ENCODE results near the gene SEPTIN10. TPM values are rescaled to one million over a fixed set of nuclear protein-coding genes. Genes with fewer than 3 reads are reported as not detected.

Gene SEPTIN10
- total and polyA plus RNA-seq, 4 donors = 30.2 to 117 (median 48.3) TPM

DNA sequence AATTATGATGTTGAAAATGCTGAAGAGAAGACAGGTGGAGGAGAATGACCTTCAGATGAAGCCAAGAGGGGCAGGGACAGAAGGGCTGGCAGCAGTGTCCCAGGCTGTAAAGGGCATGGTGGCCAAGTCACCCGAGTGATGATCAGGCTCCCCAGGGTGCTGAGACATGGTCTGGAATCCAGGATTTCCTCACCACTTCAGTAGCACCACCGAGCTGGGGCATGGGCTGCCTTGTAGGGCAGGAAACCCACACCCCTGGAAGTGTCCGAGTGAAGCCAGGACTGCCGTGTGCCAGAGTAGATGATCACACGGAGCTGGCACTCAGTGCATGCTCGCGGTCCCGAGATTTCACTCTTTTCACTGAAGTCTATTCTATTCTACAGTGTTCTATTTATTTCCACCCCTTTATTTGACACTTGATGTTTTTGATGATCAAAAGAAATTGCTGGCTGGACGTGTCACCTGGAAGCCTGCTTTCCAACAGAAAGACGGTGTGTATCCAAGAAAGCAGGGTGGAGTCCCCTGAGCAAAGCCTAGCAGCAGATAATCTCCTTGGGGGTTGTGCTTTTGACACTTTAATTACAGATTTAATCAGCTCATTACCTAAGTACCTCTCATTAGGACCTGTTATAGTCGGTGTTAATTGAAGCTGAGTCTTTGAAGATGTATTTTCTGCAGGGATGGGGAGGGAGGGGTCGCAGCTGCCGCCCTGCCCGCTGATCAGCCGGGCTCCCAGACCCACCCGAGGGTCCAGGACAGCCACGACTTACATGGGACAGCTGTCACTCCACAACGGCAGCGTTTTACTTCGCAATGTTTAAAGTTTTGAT, 92.3 kb downstream of the SEPTIN10 start:
- DNase-seq (no peak), ATAC-seq (ENCODE audit: insufficient read depth, low FRiP score) (no peak)
- H3K9ac ChIP-seq (ENCODE audit: insufficient read depth in 1 of 2, low read length in 2 of 2) = no peak overlapping the region
- H3K9me3 ChIP-seq (ENCODE audit: control insufficient read depth in 4 of 4, insufficient read depth in 3 of 4, low read length in 3 of 4) = no peaks in the 10 kb centered on the region
- H3K4me3 ChIP-seq = no peak overlapping the region
- no peak for TF ChIP-seq CTCF (IDR thresholded peaks at IDR 0.05; ENCODE audit: control extremely low read depth, extremely low read depth)
- H3K27me3 ChIP-seq (ENCODE audit: control insufficient read depth in 3 of 3, insufficient read depth in 3 of 3, low read length in 2 of 3) = no peaks in the 10 kb centered on the region
- no peak overlapping the region for H3K27ac ChIP-seq (ENCODE audit: low read depth in 1 of 2, low read length in 1 of 2)
- 69 to 83% methylated on average over 20 of the region's 20 CpGs for WGBS, 2 donors
- H3K4me1 ChIP-seq (ENCODE audit: control insufficient read depth in 5 of 5, insufficient read depth in 5 of 5, low read length in 5 of 5) = no peaks in the 10 kb centered on the region
- H3K36me3 ChIP-seq (ENCODE audit: control insufficient read depth in 4 of 4, insufficient read depth in 4 of 4, low read length in 4 of 4) = no peaks in the 10 kb centered on the region

DNA sequence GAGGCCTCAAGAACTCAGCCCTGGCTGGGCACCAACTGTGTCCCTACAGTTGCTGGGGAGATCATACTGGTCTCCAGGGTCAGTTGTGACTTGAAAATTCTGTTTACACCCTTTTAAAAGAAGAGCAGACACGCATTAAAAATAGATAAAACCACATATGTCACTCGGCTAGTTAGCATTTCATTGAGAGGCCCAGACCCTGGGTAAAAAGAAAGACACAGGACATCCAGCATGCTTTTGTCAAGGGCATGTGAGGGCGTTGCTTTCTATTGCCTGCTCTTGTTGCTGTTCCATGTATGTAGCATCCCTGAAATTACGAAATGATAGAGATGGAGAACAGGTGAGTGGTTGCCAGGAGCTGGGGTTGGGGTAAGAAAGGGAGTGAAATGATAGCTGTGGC, 94.3 kb downstream of the SEPTIN10 start:
- TF ChIP-seq CTCF (IDR thresholded peaks at IDR 0.05; ENCODE audit: control extremely low read depth, extremely low read depth) = no peak
- no peak overlapping the region for H3K9ac ChIP-seq (ENCODE audit: insufficient read depth in 1 of 2, low read length in 2 of 2)
- DNase-seq (no peak), ATAC-seq (ENCODE audit: insufficient read depth, low FRiP score) (no peak)
- 90 to 92% methylated on average over 4 of the region's 4 CpGs for WGBS, 2 donors
- no peak overlapping the region for H3K4me3 ChIP-seq
- H3K36me3 ChIP-seq (ENCODE audit: control insufficient read depth in 4 of 4, insufficient read depth in 4 of 4, low read length in 4 of 4) = no peaks in the 10 kb centered on the region
- H3K9me3 ChIP-seq (ENCODE audit: control insufficient read depth in 4 of 4, insufficient read depth in 3 of 4, low read length in 3 of 4) = no peaks in the 10 kb centered on the region
- H3K27me3 ChIP-seq (ENCODE audit: control insufficient read depth in 3 of 3, insufficient read depth in 3 of 3, low read length in 2 of 3) = no peaks in the 10 kb centered on the region
- H3K27ac ChIP-seq (ENCODE audit: low read depth in 1 of 2, low read length in 1 of 2) = no peak overlapping the region
- peaks cover 0 to under 1% (median 0%) of the 10 kb centered on the region in 5 donors for H3K4me1 ChIP-seq (ENCODE audit: control insufficient read depth in 5 of 5, insufficient read depth in 5 of 5, low read length in 5 of 5)

GRCh38 chr2:109517118-109517889, 96.5 kb downstream of the SEPTIN10 start:
- no peak overlapping the region for H3K27ac ChIP-seq (ENCODE audit: low read depth in 1 of 2, low read length in 1 of 2)
- peak in 1 of 3 donors; percentile 31 for DNase-seq
- H3K9me3 ChIP-seq (ENCODE audit: control insufficient read depth in 4 of 4, insufficient read depth in 3 of 4, low read length in 3 of 4) = no peaks in the 10 kb centered on the region
- peaks cover 0 to 6% (median 0%) of the 10 kb centered on the region in 5 donors for H3K4me1 ChIP-seq (ENCODE audit: control insufficient read depth in 5 of 5, insufficient read depth in 5 of 5, low read length in 5 of 5)
- no peaks in the 10 kb centered on the region for H3K27me3 ChIP-seq (ENCODE audit: control insufficient read depth in 3 of 3, insufficient read depth in 3 of 3, low read length in 2 of 3)
- ATAC-seq (ENCODE audit: insufficient read depth, low FRiP score) = no peak
- H3K4me3 ChIP-seq = no peak overlapping the region
- no peak overlapping the region for H3K9ac ChIP-seq (ENCODE audit: insufficient read depth in 1 of 2, low read length in 2 of 2)
- TF ChIP-seq CTCF (IDR thresholded peaks at IDR 0.05; ENCODE audit: control extremely low read depth, extremely low read depth) = no peak
- 86 to 93% methylated on average over 25 to 26 of the region's 26 CpGs for WGBS, 2 donors
- H3K36me3 ChIP-seq (ENCODE audit: control insufficient read depth in 4 of 4, insufficient read depth in 4 of 4, low read length in 4 of 4) = no peaks in the 10 kb centered on the region

Measured in lung (tissue), 12 donors.